Neural cell (in vitro differentiated cells): ENCODE data around the gene KRT6A.

Experiments
- CTCF ChIP-seq: fragments of 450-650 bp; IDR thresholded peaks from 2 replicates; pipeline ENCODE4 v1.5.1; 2014; ENCODE audit warnings: antibody characterized with exemption, mild to moderate bottlenecking, moderate library complexity; ENCODE audit not compliant: poor library complexity, severe bottlenecking
- EP300 ChIP-seq: fragments of 450-650 bp; conservative IDR thresholded peaks from 2 replicates; pipeline ENCODE4 v1.6.1; 2014; ENCODE audit warnings: antibody characterized with exemption, mild to moderate bottlenecking, moderate library complexity; ENCODE audit not compliant: poor library complexity, severe bottlenecking
- EZH2 ChIP-seq: fragments of 200-600, 300-800 bp; shearing (Covaris generic), sonication (generic); IDR thresholded peaks from 2 replicates; pipeline ENCODE4 v1.6.1; 2014; ENCODE audit warnings: antibody characterized with exemption, low read length, borderline replicate concordance, mild to moderate bottlenecking; ENCODE audit not compliant: insufficient read depth, poor library complexity, severe bottlenecking
- MXI1 ChIP-seq: fragments of 450-650 bp; conservative IDR thresholded peaks from 2 replicates; pipeline ENCODE4 v1.6.1; 2014; ENCODE audit warnings: antibody characterized with exemption, mild to moderate bottlenecking; ENCODE audit not compliant: poor library complexity, severe bottlenecking
- POLR2AphosphoS5 ChIP-seq: IDR thresholded peaks from 2 replicates; pipeline ENCODE4 v1.6.1; 2012
- RAD21 ChIP-seq: fragments of 450-650 bp; conservative IDR thresholded peaks from 2 replicates; pipeline ENCODE4 v1.6.1; 2014; ENCODE audit warnings: antibody characterized with exemption, mild to moderate bottlenecking, moderate library complexity

- no peak for TF ChIP-seq CTCF
- no peak for TF ChIP-seq POLR2AphosphoS5
- no peak for TF ChIP-seq MXI1
- no peak for TF ChIP-seq EP300
- no peak for TF ChIP-seq RAD21
- no peak for TF ChIP-seq EZH2
These were observed 6.6 kb downstream of the KRT6A start for GRCh38 chr12:52486166-52487105.
